Esophagus muscularis mucosa (tissue), 4 donors: Measurements from ENCODE around the gene NCL. TPM values are rescaled to one million over a fixed set of nuclear protein-coding genes. Genes with fewer than 3 reads are reported as not detected.
"Not testable (repeated sequence)": the region's sequence is repeated elsewhere in the genome, so short reads cannot be mapped to it uniquely, and the experiment has no call there.

Experiments used
- DNase-seq: peaks from one replicate; pipeline ENCODE4 v3.0.0-alpha.2; 2017; ENCODE audit errors: extremely low spot score
- H3K27ac ChIP-seq, 4 donors: fragments of 200-600 bp; sonication (generic); replicated peaks in 1 of 4; 1 replicate in 3 of 4; 2 replicates in 1 of 4; pipeline ENCODE4 v1.5.1; 2016 to 2019; ENCODE audit warnings: mild to moderate bottlenecking in 1 of 4
- H3K27me3 ChIP-seq, 4 donors: fragments of 200-600 bp; sonication (generic); one replicate each; pipeline versions ENCODE4 v1.5.1 to v1.6.0; 2016 to 2019
- H3K36me3 ChIP-seq, 4 donors: fragments of 200-600 bp; sonication (generic); one replicate each; pipeline ENCODE4 v1.5.1; 2016 to 2019
- H3K4me1 ChIP-seq, 4 donors: fragments of 200-600 bp; sonication (generic); one replicate each; pipeline ENCODE4 v1.5.1; 2016 to 2019
- H3K4me3 ChIP-seq, 4 donors: fragments of 200-600 bp; sonication (generic); 1 replicate in 2 of 4; 2 replicates in 2 of 4; pipeline ENCODE4 v1.5.1; 2016 to 2019; ENCODE audit warnings: mild to moderate bottlenecking in 4 of 4, moderate library complexity in 1 of 4
- H3K9me3 ChIP-seq, 4 donors: fragments of 200-600 bp; sonication (generic); 1 replicate in 3 of 4; 2 replicates in 1 of 4; pipeline ENCODE4 v1.5.1; 2016 to 2019
- POLR2AphosphoS5 ChIP-seq, 2 donors: sonication (generic); formaldehyde crosslinking; IDR thresholded peaks; one replicate each; pipeline ENCODE4 v1.6.1; 2017; ENCODE audit warnings: antibody characterized with exemption in 2 of 2
- WGBS: methylation state at CpG from one replicate; pipeline ENCODE4 v1.1.5; 2018; 5-methylcytosine and 5-hydroxymethylcytosine counted together
- intact Hi-C: fragments of 100-400 bp; cut with DNase I; formaldehyde crosslinking; loops from one replicate; pipeline ENCODE4 v1.15.1; 2023
- small RNA-seq, 3 donors: library from RNA; depleted of rRNA; stranded (forward); fragments of <200 nt; gene quantifications; one replicate each; pipeline ENCODE3, GENCODE V24; 2016
- total RNA-seq, 4 donors: library from RNA; depleted of rRNA; stranded (reverse); fragments of >200 nt; gene quantifications; one replicate each; pipeline versions ENCODE4 v1.1.0 to v1.2.1, GENCODE V29; 2016
- TF ChIP-seq, protein P1 (sequence below), 3 experiments: fragments of 200-600 bp in 2 of 3; fragments of 450-650 bp in 1 of 3; sonication (generic) in 2 of 3; IDR thresholded peaks; one replicate each; pipeline ENCODE4 v1.5.1; 2017 to 2019; ENCODE audit warnings: antibody characterized with exemption in 3 of 3, mild to moderate bottlenecking in 2 of 3, moderate library complexity in 1 of 3

Gene NCL
- total RNA-seq, 4 donors from 2014 or later: 120 to 238 (median 161) TPM

DNA sequence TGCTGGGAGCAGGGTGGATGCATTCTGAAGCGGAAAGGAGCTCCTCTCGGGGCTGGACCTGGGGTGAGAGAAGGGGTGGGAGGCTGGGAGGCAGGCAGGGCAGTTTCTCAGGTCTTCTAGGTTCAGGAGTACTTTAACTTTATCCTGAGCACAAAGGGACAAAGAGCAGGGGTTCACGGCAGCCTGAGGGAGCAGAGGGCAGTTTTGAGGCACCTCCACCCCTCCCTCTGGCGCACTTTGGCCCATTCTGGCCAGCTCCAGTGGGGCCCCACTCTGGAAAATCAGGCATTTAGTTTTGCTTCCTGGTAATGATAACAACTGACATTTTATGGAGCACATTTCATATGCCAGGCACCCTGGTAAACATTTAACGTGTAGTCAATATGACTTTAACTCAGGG lies 54.5 kb downstream of the NCL start:
- intact Hi-C loops: loop anchor here (5.0 to 10.0 kb wide), 3 partner anchors 115 to 302 kb away; no protein-coding TSS in a partner anchor
- 93% methylated on average over 5 of the region's 5 CpGs for WGBS
- no peak overlapping the region for H3K27ac ChIP-seq

DNA sequence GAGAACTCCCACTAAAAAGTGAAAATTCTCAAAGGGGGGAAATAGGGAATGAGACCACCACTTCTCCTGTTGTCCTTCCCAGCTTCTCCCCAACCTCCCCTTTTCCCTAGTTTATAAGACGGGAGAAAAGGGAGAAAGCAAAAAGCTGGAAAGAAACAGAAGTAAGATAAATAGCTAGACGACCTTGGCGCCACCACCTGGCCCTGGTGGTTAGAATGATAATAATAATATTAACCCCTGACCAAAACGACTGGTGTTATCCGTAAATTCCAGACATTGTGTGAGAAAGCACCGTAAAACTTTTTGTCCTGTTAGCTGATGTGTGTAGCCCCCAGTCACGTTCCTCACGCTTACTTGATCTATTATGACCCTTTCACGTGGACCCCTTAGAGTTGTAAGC lies 56.0 kb downstream of the NCL start:
- H3K9me3 ChIP-seq, intact Hi-C loops, H3K27ac ChIP-seq, H3K4me3 ChIP-seq, H3K36me3 ChIP-seq, H3K27me3 ChIP-seq, DNase-seq: not testable (repeated sequence)
- WGBS: 80% methylated on average over 9 of the region's 9 CpGs
- peaks cover 10 to 23% (median 15%) of the 10 kb centered on the region in 4 donors for H3K4me1 ChIP-seq

More for the DNA sequence above, 54.5 kb downstream of the NCL start:
- H3K4me1 ChIP-seq: peaks cover 10 to 23% (median 15%) of the 10 kb centered on the region in 4 donors
- no peak overlapping the region for H3K4me3 ChIP-seq
- peaks cover 0 to 5% (median 2%) of the 10 kb centered on the region in 4 donors for H3K9me3 ChIP-seq
- no peak for DNase-seq
- H3K27me3 ChIP-seq: no peaks in the 10 kb centered on the region
- TF ChIP-seq POLR2AphosphoS5 (IDR thresholded peaks at IDR 0.05): no peak
- H3K36me3 ChIP-seq: no peaks in the 10 kb centered on the region

DNA sequence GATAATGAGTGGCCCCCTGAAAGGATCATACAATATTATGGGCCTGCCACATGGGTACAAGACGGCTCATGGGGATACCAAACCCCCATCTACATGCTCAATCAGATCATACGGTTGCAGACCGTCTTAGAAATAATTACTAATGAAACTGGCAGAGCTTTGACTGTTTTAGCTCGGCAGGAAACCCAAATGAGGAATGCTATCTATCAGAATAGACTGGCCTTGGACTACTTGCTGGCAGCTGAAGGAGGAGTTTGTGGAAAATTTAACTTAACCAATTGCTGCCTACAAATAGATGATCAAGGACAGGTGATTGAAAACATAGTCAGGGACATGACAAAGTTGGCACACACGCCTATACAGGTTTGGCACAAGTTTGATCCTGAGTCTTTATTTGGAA lies 56.6 kb downstream of the NCL start:
- intact Hi-C loops, H3K4me3 ChIP-seq, H3K36me3 ChIP-seq, DNase-seq, H3K27ac ChIP-seq, H3K27me3 ChIP-seq, H3K9me3 ChIP-seq: not testable (repeated sequence)
- H3K4me1 ChIP-seq: peaks cover 10 to 18% (median 12%) of the 10 kb centered on the region in 4 donors
- 67% methylated on average over 5 of the region's 5 CpGs for WGBS

DNA sequence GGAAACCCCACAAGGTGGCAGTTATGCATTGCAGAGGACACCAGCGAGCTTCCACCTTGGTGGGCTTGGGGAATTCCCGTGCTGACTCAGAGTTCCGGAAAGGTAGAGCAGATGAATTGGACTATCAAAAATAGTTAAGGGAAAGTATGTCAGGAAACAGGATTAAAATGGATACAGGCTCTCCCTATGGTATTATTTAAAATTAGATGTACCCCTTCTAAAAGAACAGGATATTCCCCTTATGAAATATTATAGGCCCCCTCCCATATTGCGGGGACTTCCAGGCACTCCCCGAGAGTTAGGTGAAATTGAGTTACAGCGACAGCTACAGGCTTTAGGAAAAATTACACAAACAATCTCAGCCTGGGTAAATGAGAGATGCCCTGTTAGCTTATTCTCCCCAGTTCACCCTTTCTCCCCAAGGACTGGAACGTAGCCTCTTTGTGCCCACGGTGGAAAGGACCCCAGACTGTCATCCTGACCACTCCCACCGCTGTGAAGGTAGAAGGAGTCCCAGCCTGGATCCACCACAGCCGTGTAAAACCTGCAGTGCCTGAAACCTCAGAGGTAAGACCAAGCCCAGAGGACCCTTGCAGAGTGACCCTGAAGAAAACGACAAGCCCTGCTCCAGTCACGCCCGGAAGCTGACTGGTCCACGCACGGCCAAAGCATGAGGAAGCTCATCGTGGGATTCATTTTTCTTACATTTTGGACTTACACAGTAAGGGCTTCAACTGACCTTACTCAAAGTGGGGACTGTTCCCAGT lies 58.5 kb downstream of the NCL start:
- H3K27me3 ChIP-seq, H3K27ac ChIP-seq, intact Hi-C loops, H3K4me1 ChIP-seq, DNase-seq, H3K36me3 ChIP-seq, H3K9me3 ChIP-seq, H3K4me3 ChIP-seq: not testable (repeated sequence)
- WGBS: 20% methylated on average over 14 of the region's 16 CpGs
- TF ChIP-seq, protein P1, sequence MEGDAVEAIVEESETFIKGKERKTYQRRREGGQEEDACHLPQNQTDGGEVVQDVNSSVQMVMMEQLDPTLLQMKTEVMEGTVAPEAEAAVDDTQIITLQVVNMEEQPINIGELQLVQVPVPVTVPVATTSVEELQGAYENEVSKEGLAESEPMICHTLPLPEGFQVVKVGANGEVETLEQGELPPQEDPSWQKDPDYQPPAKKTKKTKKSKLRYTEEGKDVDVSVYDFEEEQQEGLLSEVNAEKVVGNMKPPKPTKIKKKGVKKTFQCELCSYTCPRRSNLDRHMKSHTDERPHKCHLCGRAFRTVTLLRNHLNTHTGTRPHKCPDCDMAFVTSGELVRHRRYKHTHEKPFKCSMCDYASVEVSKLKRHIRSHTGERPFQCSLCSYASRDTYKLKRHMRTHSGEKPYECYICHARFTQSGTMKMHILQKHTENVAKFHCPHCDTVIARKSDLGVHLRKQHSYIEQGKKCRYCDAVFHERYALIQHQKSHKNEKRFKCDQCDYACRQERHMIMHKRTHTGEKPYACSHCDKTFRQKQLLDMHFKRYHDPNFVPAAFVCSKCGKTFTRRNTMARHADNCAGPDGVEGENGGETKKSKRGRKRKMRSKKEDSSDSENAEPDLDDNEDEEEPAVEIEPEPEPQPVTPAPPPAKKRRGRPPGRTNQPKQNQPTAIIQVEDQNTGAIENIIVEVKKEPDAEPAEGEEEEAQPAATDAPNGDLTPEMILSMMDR (IDR thresholded peaks at IDR 0.05): peak; percentile 26 to 58 (median 39)

DNA sequence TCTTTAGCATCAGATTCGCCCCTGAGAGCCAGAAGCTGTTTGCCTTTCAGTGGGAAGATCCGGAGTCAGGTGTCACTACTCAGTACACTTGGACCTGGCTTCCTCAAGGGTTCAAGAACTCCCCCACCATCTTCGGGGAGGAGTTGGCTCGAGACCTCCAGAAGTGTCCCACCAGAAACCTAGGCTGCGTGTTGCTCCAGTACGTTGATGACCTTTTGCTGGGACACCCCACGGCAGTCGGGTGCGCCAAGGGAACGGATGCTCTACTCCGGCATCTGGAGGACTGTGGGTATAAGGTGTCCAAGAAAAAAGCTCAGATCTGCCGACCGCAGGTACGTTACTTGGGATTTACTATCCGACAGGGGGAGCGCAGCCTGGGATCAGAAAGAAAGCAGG lies 60.1 kb downstream of the NCL start:
- H3K36me3 ChIP-seq, intact Hi-C loops, H3K9me3 ChIP-seq, H3K27me3 ChIP-seq, DNase-seq, H3K27ac ChIP-seq, H3K4me3 ChIP-seq: not testable (repeated sequence)
- peaks cover 15 to 20% (median 15%) of the 10 kb centered on the region in 4 donors for H3K4me1 ChIP-seq
- WGBS: 91% methylated on average over 16 of the region's 16 CpGs

Small RNAs within 50 kb of the gene (small RNA-seq; reads per million reads assigned to genes)
- 0 reads per million in 3 donors for gene RNU2-22P
- gene SNORA75: 15.7 to 27.0 (median 20.6) reads per million in 3 donors
- gene SNORD20: 0 reads per million in 3 donors
- 2,140 to 2,370 (median 2,240) reads per million in 3 donors for gene SNORD82

Other genes starting within 250 kb of the NCL start
- 1 to 10 TPM; 3.7 to 7.0 (median 4.5) TPM for gene B3GNT7, start 68.8 kb downstream of the NCL start, total RNA-seq
- 1 to 10 TPM; 1.2 to 5.4 (median 2.5) TPM for gene NMUR1, start 66.0 kb upstream of the NCL start, total RNA-seq
- not detected for gene TEX44, start 128.4 kb upstream of the NCL start, total RNA-seq
- gene PTMA, start 244.0 kb upstream of the NCL start, total RNA-seq: 100 to 1,000 TPM; 571 to 894 (median 806) TPM